OCI-LY7 (cell line): Measurements from ENCODE around the gene WNT4.

Source experiments
- EZH2phosphoT487 ChIP-seq: fragments of 200-600 bp; sonication (generic); IDR thresholded peaks from 2 replicates; pipeline ENCODE4 v1.6.1; 2018; ENCODE audit warnings: low read depth, borderline replicate concordance, mild to moderate bottlenecking, mixed run types, antibody characterized with exemption, low read length, moderate library complexity, mixed read lengths
- TF ChIP-seq, protein P1 (sequence below): fragments of 200-600 bp; sonication (generic); conservative IDR thresholded peaks from 2 replicates; pipeline ENCODE4 v1.5.1; 2014; ENCODE audit warnings: mild to moderate bottlenecking, antibody characterized with exemption, low read length, moderate library complexity, mixed read lengths

DNA sequence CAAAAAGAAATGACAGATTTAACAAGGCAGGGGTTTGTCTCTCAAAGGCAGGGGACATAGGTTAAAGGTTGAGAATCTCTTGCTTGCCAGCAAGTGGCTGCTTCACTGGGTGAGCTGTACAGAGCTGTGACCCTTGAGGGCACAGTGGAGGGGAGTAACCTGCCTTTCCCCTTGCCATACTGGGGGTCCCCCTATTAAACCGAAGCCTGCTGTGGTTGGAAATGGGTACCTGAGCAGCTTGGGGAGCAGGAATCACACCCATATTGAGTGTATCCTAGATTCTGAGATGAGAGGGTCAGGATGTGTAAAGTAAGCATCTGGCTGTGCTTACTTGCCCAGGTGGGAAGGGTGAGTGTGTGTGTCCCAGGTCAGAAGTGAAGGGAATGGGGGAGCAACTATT, 31.8 kb downstream of the WNT4 start:
- TF ChIP-seq, protein P1, sequence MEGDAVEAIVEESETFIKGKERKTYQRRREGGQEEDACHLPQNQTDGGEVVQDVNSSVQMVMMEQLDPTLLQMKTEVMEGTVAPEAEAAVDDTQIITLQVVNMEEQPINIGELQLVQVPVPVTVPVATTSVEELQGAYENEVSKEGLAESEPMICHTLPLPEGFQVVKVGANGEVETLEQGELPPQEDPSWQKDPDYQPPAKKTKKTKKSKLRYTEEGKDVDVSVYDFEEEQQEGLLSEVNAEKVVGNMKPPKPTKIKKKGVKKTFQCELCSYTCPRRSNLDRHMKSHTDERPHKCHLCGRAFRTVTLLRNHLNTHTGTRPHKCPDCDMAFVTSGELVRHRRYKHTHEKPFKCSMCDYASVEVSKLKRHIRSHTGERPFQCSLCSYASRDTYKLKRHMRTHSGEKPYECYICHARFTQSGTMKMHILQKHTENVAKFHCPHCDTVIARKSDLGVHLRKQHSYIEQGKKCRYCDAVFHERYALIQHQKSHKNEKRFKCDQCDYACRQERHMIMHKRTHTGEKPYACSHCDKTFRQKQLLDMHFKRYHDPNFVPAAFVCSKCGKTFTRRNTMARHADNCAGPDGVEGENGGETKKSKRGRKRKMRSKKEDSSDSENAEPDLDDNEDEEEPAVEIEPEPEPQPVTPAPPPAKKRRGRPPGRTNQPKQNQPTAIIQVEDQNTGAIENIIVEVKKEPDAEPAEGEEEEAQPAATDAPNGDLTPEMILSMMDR = no peak
- TF ChIP-seq EZH2phosphoT487 = no peak
